LHCN-M2 (cell line): Measurements from ENCODE around the gene GHDC. TPM values are rescaled to one million over a fixed set of nuclear protein-coding genes. Genes with fewer than 3 reads are reported as not detected.
"Not testable (repeated sequence)": the region's sequence is repeated elsewhere in the genome, so short reads cannot be mapped to it uniquely, and the experiment has no call there.

Experiments used
- DNase-seq: peaks from one replicate; pipeline ENCODE4 v3.0.0-alpha.2; 2012; ENCODE audit warnings: low read depth
- total RNA-seq: library from RNA; depleted of rRNA; stranded (reverse); fragments of >200 nt; gene quantifications from 2 replicates; pipeline ENCODE4 v1.2.3, GENCODE V29; 2014

GHDC gene
- total RNA-seq, 1 experiment from 2014 or later, result 16.8 TPM

- no peak for DNase-seq
Observed at GRCh38 chr17:42203354-42203753, 9.1 kb upstream of the GHDC start.

DNA sequence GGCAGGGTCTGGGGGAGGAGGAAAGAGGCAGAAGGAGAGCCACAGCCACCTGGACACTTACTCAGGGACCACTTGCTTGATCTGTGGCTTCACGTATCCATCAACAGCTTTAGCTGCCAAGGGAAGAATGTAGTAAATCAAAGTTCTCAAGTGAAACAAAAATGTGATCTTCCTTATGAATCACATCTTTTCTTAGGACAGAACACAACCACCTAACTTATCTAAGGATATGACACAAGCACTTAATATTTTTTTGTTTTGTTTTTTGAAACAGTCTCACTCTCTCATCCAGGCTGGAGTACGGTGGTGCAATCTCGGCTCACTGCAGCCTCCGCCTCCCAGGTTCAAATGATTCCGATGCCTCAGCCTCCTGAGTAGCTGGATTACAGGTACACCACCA is 8.4 kb upstream of the GHDC start:
- no peak for DNase-seq

GRCh38 chr17:42202159-42202558 is 7.9 kb upstream of the GHDC start:
- DNase-seq, result no peak

- DNase-seq, result no peak
Observed at GRCh38 chr17:42201458-42201772, 7.1 kb upstream of the GHDC start.

GRCh38 chr17:42200706-42201457 is 6.6 kb upstream of the GHDC start:
- DNase-seq, result no peak

- no peak for DNase-seq
Observed at GRCh38 chr17:42199416-42200011, 5.2 kb upstream of the GHDC start.

DNA sequence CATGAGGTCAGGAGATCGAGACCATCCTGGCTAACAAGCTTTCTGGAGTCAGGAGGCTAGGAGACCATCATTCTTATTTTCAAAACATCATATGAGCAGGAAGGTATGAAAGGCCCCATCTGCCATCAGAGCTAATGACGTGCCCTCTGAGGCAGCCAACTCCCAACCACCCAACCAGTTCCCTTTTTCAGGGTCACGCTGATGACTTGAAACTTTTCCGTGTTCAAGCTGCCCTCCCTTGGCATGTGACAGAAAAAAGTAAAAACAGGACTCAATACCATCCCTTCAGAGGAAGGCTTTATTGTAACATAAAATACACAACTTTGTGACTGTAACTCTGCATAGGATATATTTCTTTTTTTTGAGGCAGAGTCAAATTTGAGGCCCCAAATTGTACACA is 4.6 kb upstream of the GHDC start:
- no peak for DNase-seq

DNA sequence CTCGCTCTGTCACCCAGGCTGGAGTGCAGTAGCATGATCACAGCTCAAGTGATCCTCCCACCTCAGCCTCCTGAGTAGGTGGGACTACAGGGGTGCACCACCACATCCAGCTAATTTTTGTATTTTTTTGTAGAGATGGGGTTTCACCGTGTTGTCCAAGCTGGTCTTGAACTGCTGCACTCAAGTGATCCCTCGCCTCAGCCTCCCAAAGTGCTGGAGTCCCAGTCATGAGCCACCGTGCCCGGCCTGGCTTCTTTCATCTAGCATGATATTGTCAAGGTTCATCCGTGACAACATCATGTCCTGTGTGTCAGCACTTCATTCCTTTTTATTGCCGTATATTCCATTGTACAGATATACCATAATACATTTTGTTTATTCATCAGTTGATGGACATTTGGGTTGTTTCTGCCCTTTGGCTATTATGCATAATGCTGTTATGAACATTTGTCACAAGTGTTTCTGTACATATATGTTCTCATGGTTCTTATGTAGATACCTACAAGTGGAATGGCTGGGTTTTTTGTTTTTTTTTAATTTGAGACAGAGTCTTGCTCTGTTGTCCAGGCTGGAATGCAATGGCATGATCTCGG is 3.4 kb upstream of the GHDC start:
- no peak for DNase-seq

GRCh38 chr17:42193216-42193968 is 902 bp downstream of the GHDC start:
- no peak for DNase-seq

GRCh38 chr17:42192189-42193126 is 1.8 kb downstream of the GHDC start:
- no peak for DNase-seq

DNA sequence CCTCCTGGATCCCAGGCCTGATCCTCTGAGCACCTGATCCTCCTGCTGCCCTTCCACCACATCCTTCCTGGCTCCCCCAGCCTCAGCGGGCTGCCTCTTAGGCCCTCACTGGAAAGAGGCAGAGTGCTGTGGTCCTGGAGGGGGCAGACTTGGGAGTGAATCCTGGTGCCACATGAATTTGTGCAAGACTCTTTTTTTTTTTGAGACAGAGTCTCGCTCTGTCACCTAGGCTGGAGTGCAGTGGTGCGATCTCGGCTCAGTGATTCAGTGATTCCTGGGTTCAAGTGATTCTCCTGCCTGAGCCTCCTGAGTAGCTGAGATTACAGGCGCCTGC is 3.1 kb downstream of the GHDC start:
- no peak for DNase-seq

DNA sequence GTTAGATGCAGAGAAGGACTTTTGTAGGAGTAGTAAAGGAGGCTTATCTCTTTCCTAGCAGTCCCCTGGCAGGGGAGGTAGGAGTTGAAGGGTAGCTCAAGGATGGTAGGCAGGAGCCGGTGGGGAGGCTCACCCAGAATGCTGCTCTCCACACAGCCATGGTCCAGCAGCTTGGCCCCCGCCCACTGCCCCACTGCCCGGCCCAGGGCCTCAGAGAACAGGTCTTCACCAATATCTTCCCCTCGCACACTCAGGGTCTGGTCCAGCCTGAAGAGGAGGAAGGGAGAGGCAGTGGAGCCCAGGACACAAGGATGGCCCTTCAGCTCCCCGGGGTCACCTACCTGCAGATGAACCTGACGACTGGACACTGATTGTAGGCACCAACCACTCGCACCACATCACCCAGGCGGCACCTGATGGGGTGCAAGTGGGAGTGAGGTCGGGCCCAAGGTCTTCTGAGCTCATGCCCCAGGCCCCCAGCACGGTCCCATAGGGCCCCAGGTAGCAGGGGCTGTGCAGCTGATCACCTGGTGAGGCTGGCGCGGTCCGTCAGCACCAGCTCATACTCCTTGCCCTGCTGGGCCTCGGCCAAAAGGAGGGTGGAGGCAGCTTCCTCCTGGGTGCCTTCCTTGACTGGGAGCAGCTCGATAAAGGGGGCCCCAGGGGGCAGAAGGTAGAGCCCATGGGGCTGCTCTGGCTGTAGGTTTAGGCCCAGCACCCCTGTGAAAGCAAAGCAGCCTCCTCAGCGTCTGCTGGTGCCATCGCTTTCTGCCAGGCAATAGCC is 3.6 kb downstream of the GHDC start:
- no peak for DNase-seq

DNA sequence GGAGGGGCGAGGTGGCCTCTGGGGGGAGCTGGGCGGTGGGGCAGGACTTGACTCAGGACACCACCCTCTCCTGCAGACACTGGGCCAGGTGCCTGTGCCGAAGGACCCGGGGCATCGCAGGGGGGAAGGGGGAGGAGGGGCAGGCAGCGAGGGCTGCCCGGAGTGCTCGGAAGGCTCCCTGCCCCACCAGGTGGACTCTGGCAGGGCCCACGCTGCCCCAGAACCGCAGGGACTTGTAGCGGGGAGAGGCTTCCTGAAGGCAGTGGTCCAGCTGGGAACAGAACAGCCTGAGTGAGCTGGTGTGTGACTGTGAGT is 4.7 kb downstream of the GHDC start:
- no peak for DNase-seq

GRCh38 chr17:42188749-42189650 is 5.3 kb downstream of the GHDC start:
- DNase-seq, result no peak

DNA sequence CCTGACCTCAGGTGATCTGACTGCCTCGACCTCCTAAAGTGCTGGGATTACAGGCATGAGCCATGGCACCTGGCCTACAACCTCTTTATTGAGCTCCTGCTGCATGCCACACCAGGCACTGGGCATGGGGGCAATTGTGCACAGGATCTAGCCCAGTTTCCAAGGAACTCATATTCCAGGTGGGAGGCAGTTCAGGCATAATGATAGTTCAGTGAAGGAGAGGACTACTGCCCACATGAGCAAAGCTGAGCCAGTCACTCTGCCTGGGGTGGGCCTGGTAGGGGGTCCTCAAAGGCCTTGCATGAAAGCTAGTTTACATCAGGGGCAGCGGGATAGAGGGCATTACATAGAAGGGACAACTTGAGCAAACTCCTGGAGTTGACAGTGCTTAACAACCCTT is 6.5 kb downstream of the GHDC start:
- no peak for DNase-seq

DNA sequence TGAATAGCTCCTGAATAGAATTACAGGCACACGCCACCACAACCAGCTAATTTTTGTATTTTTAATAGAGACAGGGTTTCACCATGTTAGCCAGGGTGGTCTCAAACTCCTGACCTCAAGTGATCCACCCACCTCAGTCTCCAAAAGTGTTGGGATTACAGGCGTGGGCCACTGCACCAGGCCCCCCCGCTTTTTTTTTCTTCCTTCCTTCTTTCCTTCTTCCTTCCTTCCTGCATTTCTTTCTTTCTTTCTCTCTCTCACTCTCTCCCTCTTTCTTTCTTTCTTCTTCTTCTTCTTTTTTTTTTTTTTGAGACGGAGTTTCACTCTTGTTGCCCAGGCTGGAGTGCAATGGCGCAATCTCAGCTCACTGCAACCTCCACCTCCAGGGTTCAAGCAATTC is 8.1 kb downstream of the GHDC start:
- DNase-seq, result not testable (repeated sequence)

GRCh38 chr17:42185621-42185930 is 8.7 kb downstream of the GHDC start:
- no peak for DNase-seq

DNA sequence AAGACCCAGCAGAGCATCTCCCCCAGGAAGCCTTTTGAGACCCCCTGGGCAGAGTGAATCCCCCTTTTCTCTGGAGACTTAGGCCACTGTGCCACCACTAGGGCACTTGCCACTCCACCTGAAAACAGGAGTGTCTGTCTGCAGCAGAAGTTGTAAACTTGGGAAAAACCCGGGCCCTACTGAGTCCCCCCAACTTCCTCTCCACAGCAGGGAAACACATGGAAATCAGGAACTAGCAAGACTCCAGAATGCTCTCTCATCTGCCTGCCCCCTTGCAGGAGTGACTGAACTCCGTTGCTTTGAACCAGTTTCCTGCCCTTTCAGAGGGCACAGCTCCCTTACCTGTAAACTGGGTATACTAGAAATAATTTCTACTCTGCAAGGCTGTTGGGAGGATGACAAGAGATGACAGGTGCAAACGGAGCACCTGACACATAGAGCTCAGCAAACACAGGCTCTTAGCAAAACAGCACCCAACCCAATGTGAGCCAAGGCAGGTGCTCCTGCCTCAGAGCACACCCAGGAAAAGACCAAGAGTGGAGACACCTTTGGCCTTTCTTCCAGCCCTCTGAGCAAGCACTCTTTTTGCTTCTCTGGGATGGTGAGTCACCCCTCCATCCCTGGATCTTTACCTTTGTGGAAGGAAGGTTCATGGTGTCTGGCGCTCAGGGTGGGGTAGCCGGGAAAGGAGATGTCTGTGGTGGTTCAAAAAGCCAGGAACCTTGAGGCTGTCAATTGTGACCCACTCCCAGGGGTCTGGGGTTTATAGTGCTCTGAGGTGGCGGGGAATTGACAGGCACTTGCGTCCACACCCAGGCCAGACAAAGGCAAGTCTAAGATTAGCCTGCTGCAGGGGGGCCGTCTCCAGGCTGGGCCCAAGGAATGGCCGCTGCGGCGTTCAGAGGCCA is 9.3 kb downstream of the GHDC start, which contains the start of gene HCRT:
Gene HCRT (minus strand): TSS at position 740 of the 908 bp plus-strand sequence. CDS start 87 bp downstream, at position 653.
- no peak for DNase-seq
